ENCODE measurements around the gene EOMES. TPM values are rescaled to one million over a fixed set of nuclear protein-coding genes. Genes with fewer than 3 reads are reported as not detected.
A peak's percentile ranks its signal among the peaks of the same experiment; 100 is the strongest.

Gene EOMES
- polyA plus RNA-seq, 4 donors = 0.04 to 0.24 (median 0.12) TPM

- peak; percentile 20 to 51 (median 37) for DNase-seq (ENCODE audit: low read depth in 4 of 4, low spot score in 3 of 4)
Measured at GRCh38 chr3:27681249-27681748, 40.8 kb downstream of the EOMES start.

DNA sequence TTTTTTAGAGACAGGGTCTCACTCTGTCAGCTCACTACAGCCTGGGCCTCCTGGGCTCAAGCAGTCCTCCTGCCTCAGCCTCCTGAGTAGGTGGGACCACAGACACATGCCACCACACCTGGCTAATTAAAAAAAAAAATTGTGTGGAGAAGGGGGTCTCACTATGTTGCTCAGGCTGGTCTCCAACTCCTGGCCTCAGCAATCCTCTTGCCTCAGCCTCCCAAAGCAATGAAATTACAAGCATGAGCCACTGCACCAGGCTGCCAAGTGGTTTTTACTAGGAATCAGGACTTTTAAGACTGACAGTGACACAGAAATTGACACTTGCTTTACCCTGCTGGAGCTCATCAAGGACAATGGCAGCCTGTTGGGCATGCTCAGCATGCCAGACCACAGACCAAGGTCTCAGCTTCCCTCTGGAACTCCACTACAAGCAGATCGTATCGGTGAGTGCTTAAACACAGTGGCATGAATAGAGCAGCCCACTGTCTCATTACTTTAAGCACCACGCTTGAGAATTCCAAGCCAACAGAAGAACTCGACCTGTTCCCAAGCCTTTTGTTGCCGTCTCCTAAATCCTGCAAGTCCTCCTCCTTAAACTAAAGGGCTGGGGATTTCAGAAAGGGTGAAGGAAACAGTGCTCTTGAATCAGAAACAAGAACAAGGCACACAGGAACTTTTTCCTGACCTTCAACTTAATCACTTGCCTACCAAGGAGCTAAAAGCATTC, 41.4 kb downstream of the EOMES start:
- DNase-seq (ENCODE audit: low read depth in 4 of 4, low spot score in 3 of 4) = no peak

- no peak for DNase-seq (ENCODE audit: low read depth in 4 of 4, low spot score in 3 of 4)
Measured at GRCh38 chr3:27679691-27680090, 42.4 kb downstream of the EOMES start.

- no peak for DNase-seq (ENCODE audit: low read depth in 4 of 4, low spot score in 3 of 4)
Measured at GRCh38 chr3:27678234-27678633, 43.9 kb downstream of the EOMES start.

DNA sequence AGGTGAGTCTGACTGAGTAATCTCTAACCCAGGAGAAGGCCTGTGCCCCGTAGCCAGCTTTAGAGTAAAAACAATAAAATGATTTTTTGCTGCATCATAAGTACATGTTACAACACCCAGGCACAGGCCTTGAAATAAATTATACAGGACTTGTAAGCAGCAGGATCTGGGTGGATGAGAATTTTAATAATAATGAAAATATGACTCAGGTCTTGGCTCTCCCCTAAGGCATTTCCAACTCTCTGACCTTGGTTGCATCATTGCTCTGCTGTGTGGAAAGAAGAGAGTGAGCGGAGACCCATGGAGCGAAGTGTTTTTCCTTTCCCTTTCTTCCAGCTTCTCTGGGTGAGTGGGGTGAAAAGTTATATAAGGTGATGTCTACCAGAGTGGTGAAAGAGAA, 44.6 kb downstream of the EOMES start:
- no peak for DNase-seq (ENCODE audit: low read depth in 4 of 4, low spot score in 3 of 4)

DNA sequence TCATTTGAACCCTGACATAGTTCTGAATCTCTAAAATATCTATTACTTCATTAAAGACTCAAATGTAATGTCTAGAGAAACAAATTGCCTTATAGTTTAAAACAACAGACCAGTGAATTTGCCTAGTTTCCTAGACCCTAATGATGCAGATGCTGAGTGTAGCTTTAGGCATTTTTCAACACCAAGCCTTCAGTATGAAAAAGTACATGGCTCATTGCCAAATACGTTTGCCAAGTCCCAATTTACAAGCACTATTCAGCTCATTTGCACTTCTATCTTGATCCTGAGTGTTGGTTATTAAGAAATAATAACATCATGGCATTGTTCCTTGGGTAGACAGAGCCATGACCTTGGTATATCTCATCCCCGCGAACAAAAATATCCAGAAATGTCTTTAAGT, 46.8 kb downstream of the EOMES start:
- no peak for DNase-seq (ENCODE audit: low read depth in 4 of 4, low spot score in 3 of 4)

- DNase-seq (ENCODE audit: low read depth in 4 of 4, low spot score in 3 of 4) = no peak
Measured at GRCh38 chr3:27673701-27674100, 48.4 kb downstream of the EOMES start.

GRCh38 chr3:27671101-27671500, 51.0 kb downstream of the EOMES start:
- no peak for DNase-seq (ENCODE audit: low read depth in 4 of 4, low spot score in 3 of 4)

DNA sequence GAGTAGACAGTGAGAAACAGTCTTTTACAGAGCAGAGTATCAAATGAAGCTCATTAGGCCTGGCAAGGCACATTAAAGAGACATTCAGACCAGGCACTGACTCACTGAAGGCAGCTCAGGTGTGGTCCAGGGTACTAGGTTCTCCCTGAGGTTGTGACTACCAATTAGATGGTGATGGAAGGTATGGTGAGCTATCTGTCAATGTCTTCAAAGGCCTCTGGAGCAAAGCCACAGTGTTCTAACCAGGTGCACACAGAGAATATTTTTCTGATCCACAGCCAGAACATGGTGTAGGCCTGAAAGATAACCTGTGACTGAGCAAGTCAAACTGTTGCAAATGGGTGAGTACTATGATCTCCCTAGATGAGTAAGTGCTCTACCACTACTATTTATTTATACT, 51.5 kb downstream of the EOMES start:
- no peak for DNase-seq (ENCODE audit: low read depth in 4 of 4, low spot score in 3 of 4)

- DNase-seq (ENCODE audit: low read depth in 4 of 4, low spot score in 3 of 4) = no peak
Measured at GRCh38 chr3:27669591-27669990, 52.5 kb downstream of the EOMES start.

GRCh38 chr3:27667751-27668150, 54.4 kb downstream of the EOMES start:
- DNase-seq (ENCODE audit: low read depth in 4 of 4, low spot score in 3 of 4) = no peak

- no peak for DNase-seq (ENCODE audit: low read depth in 4 of 4, low spot score in 3 of 4)
Measured at GRCh38 chr3:27666708-27667107, 55.4 kb downstream of the EOMES start.

DNA sequence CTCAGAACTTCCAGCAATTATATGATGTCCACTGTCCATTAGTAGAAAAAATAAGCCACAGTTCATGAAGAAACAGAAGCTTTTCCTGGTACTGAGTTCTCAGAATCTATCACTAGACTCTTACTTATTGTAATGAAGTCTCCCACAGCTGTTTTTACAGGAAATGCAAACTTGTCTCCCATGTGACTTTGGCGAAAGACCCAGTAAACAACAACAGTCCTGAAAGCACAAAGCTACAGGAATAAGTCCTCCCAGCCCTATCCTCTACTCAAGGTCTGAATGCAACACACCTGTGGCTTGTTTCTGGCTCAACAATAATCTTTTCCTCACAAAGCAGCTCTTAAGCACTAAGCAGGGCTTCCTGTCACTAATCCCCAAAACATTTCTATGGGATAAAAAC, 55.9 kb downstream of the EOMES start:
- no peak for DNase-seq (ENCODE audit: low read depth in 4 of 4, low spot score in 3 of 4)

Other genes with a start within 250 kb of the EOMES start
- gene SLC4A7, start 237.9 kb downstream of the EOMES start, polyA plus RNA-seq (ENCODE audit: insufficient read length in 4 of 4) = 10 to 100 TPM; 20.2 to 24.2 (median 22.2) TPM

All from right renal pelvis (tissue), 4 donors.